H1 (cell line): ENCODE measurements around the gene SRP9. TPM values are rescaled to one million over a fixed set of nuclear protein-coding genes. Genes with fewer than 3 reads are reported as not detected.

Experiments
- ASH2L ChIP-seq: fragments of 200-600, 300-600 bp; sonication (generic); IDR thresholded peaks from one replicate; pipeline ENCODE4 v1.7.1; 2017; ENCODE audit warnings: low read length
- ATF2 ChIP-seq: IDR thresholded peaks from 2 replicates; pipeline ENCODE4 v1.6.1; 2012; ENCODE audit warnings: low read length, inconsistent platforms
- ATF3 ChIP-seq: IDR thresholded peaks from 2 replicates; pipeline ENCODE4 v1.6.1; 2011; ENCODE audit warnings: low read depth, mild to moderate bottlenecking, low read length; ENCODE audit not compliant: insufficient read depth
- BRCA1 ChIP-seq: IDR thresholded peaks from 2 replicates; pipeline ENCODE4 v1.6.1; 2012; ENCODE audit warnings: low read depth, low read length, improper control_type of control experiment
- CEBPB ChIP-seq: IDR thresholded peaks from 2 replicates; pipeline ENCODE4 v1.6.1; 2012; ENCODE audit warnings: low read depth, low read length
- CHD2 ChIP-seq: IDR thresholded peaks from 2 replicates; pipeline ENCODE4 v1.6.1; 2012; ENCODE audit warnings: low read length, improper control_type of control experiment
- CTBP2 ChIP-seq: IDR thresholded peaks from 2 replicates; pipeline ENCODE4 v1.7.0; 2011; ENCODE audit warnings: borderline replicate concordance, mild to moderate bottlenecking, moderate library complexity, mixed read lengths, low read length; ENCODE audit not compliant: insufficient read depth, insufficient read length
- HDAC6 ChIP-seq: IDR thresholded peaks from one replicate; pipeline ENCODE4 v1.7.1; 2012; ENCODE audit warnings: low read depth, mild to moderate bottlenecking, inconsistent platforms, low read length, moderate library complexity
- JUN ChIP-seq: IDR thresholded peaks from 2 replicates; pipeline ENCODE4 v1.6.1; 2011; ENCODE audit warnings: low read depth, mild to moderate bottlenecking, improper control_type of control experiment, low read length
- JUND ChIP-seq: IDR thresholded peaks from 2 replicates; pipeline ENCODE4 v1.6.1; 2011; ENCODE audit warnings: mild to moderate bottlenecking, improper control_type of control experiment, low read length
- KDM1A ChIP-seq: fragments of 200-600, 300-600 bp; sonication (generic); IDR thresholded peaks from 2 replicates; pipeline ENCODE4 v1.7.1; 2016; ENCODE audit warnings: mild to moderate bottlenecking, low read length, borderline replicate concordance
- KDM4A ChIP-seq: IDR thresholded peaks from one replicate; pipeline ENCODE4 v1.7.1; 2012; ENCODE audit warnings: low read depth, mild to moderate bottlenecking, moderate library complexity, low read length, inconsistent platforms; ENCODE audit not compliant: severe bottlenecking
- NRF1 ChIP-seq: IDR thresholded peaks from 2 replicates; pipeline ENCODE4 v1.6.1; 2011; ENCODE audit warnings: mild to moderate bottlenecking, low read depth, low read length, improper control_type of control experiment
- RXRA ChIP-seq: IDR thresholded peaks from 2 replicates; pipeline ENCODE4 v1.6.1; 2011; ENCODE audit warnings: low read depth, mild to moderate bottlenecking, low read length, moderate library complexity; ENCODE audit not compliant: insufficient read depth
- SIRT6 ChIP-seq: IDR thresholded peaks from one replicate; pipeline ENCODE4 v1.7.1; 2012; ENCODE audit warnings: low read length, inconsistent platforms
- SIX5 ChIP-seq: IDR thresholded peaks from 2 replicates; pipeline ENCODE4 v1.6.1; 2011; ENCODE audit warnings: mild to moderate bottlenecking, low read depth, low read length
- SP2 ChIP-seq: IDR thresholded peaks from 2 replicates; pipeline ENCODE4 v1.6.1; 2012; ENCODE audit warnings: mild to moderate bottlenecking, low read length, inconsistent platforms
- SRF ChIP-seq: IDR thresholded peaks from 2 replicates; pipeline ENCODE4 v1.6.1; 2011; ENCODE audit warnings: mild to moderate bottlenecking, low read depth, low read length, moderate library complexity
- SUZ12 ChIP-seq: fragments of 200-600 bp; sonication (generic); IDR thresholded peaks from 2 replicates; pipeline ENCODE4 v1.6.1; 2012; ENCODE audit warnings: mild to moderate bottlenecking, inconsistent platforms, low read length, moderate library complexity, mixed read lengths
- TBP ChIP-seq: IDR thresholded peaks from 2 replicates; pipeline ENCODE4 v1.6.1; 2011; ENCODE audit warnings: low read depth, low read length, improper control_type of control experiment
- YY1 ChIP-seq: IDR thresholded peaks from 2 replicates; pipeline ENCODE4 v1.6.1; 2011; ENCODE audit warnings: low read depth, mild to moderate bottlenecking, low read length
- polyA plus RNA-seq, 7 experiments: library from polyadenylated mRNA; depleted of rRNA in 3 of 7; stranded (reverse) in 5 of 7; unstranded in 2 of 7; fragments of >200 nt in 5 of 7; fragments of 200-250 nt in 2 of 7; gene quantifications; 1 replicate in 5 of 7; 2 replicates in 1 of 7; 4 replicates in 1 of 7; pipeline versions ENCODE4 v1.2.1 to v1.2.3, GENCODE V29; 2011 to 2013; ENCODE audit warnings: missing spikeins in 2 of 7, mixed read lengths in 2 of 7
- total RNA-seq: library from RNA; stranded (reverse); fragmentation: NEBNext Ultra II Directional; extraction: Animal tissue kit (Norgen Biotek cat#: 25700); gene quantifications from 2 replicates; pipeline ENCODE4 v1.2.1, GENCODE V29; 2021
- TF ChIP-seq, protein P1 (sequence below): IDR thresholded peaks from 2 replicates; pipeline ENCODE4 v1.6.1; 2011; ENCODE audit warnings: low read length, improper control_type of control experiment

The SRP9 gene
- total and polyA plus RNA-seq, 2 of the 8 experiments (the other 6 are each of a cell fraction or from before 2014, with no cell fraction given), result 446 to 572 TPM

GRCh38 chr1:225746361-225747179 lies 31.1 kb upstream of the SRP9 start (continued):
- no peak for TF ChIP-seq CHD2
- TF ChIP-seq KDM1A, result no peak
- no peak for TF ChIP-seq JUND
- TF ChIP-seq, protein P1, sequence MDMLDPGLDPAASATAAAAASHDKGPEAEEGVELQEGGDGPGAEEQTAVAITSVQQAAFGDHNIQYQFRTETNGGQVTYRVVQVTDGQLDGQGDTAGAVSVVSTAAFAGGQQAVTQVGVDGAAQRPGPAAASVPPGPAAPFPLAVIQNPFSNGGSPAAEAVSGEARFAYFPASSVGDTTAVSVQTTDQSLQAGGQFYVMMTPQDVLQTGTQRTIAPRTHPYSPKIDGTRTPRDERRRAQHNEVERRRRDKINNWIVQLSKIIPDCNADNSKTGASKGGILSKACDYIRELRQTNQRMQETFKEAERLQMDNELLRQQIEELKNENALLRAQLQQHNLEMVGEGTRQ, result no peak
- no peak for TF ChIP-seq ASH2L
- TF ChIP-seq HDAC6, result no peak
- TF ChIP-seq SIRT6, result no peak
- TF ChIP-seq ATF2, result no peak
- peak; percentile 37 for TF ChIP-seq KDM4A
- no peak for TF ChIP-seq CEBPB
- peak; percentile 50; the same call in 1 of the 2 replicates for TF ChIP-seq TBP
- no peak for TF ChIP-seq SRF
- no peak for TF ChIP-seq SP2
- TF ChIP-seq SIX5, result no peak
- 0 out of 2 replicates have a peak, but pooled peaks have one; percentile 26 for TF ChIP-seq RXRA
- TF ChIP-seq NRF1, result no peak
- no peak for TF ChIP-seq ATF3
- no peak for TF ChIP-seq BRCA1
- TF ChIP-seq JUN, result no peak
- no peak for TF ChIP-seq SUZ12
- no peak for TF ChIP-seq YY1
- peak; percentile 46 for TF ChIP-seq CTBP2
